Ishikawa (cell line): ENCODE results near the gene DOC2B.
"Not testable (repeated sequence)": the region's sequence is repeated elsewhere in the genome, so short reads cannot be mapped to it uniquely, and the experiment has no call there.

ENCODE experiments used
- EP300 ChIP-seq: IDR thresholded peaks from 2 replicates; pipeline ENCODE4 v1.6.1; 2012; ENCODE audit warnings: borderline replicate concordance
- FOXM1 ChIP-seq: IDR thresholded peaks from 2 replicates; pipeline ENCODE4 v1.6.1; 2012; ENCODE audit warnings: low read depth, borderline replicate concordance
- TAF1 ChIP-seq: IDR thresholded peaks from 2 replicates; pipeline ENCODE4 v1.6.1; 2012; ENCODE audit warnings: low read depth, mild to moderate bottlenecking
- TF ChIP-seq, protein P1 (sequence below): IDR thresholded peaks from 2 replicates; pipeline ENCODE4 v1.6.1; 2012; ENCODE audit warnings: low read depth, mild to moderate bottlenecking

GRCh38 chr17:215563-216478, 34.4 kb upstream of the DOC2B start:
- not testable (repeated sequence) for TF ChIP-seq FOXM1, EP300, TAF1
- TF ChIP-seq, protein P1, sequence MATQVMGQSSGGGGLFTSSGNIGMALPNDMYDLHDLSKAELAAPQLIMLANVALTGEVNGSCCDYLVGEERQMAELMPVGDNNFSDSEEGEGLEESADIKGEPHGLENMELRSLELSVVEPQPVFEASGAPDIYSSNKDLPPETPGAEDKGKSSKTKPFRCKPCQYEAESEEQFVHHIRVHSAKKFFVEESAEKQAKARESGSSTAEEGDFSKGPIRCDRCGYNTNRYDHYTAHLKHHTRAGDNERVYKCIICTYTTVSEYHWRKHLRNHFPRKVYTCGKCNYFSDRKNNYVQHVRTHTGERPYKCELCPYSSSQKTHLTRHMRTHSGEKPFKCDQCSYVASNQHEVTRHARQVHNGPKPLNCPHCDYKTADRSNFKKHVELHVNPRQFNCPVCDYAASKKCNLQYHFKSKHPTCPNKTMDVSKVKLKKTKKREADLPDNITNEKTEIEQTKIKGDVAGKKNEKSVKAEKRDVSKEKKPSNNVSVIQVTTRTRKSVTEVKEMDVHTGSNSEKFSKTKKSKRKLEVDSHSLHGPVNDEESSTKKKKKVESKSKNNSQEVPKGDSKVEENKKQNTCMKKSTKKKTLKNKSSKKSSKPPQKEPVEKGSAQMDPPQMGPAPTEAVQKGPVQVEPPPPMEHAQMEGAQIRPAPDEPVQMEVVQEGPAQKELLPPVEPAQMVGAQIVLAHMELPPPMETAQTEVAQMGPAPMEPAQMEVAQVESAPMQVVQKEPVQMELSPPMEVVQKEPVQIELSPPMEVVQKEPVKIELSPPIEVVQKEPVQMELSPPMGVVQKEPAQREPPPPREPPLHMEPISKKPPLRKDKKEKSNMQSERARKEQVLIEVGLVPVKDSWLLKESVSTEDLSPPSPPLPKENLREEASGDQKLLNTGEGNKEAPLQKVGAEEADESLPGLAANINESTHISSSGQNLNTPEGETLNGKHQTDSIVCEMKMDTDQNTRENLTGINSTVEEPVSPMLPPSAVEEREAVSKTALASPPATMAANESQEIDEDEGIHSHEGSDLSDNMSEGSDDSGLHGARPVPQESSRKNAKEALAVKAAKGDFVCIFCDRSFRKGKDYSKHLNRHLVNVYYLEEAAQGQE = not testable (repeated sequence)
